ENCODE data around the gene SIVA1. TPM values are rescaled to one million over a fixed set of nuclear protein-coding genes. Genes with fewer than 3 reads are reported as not detected.

The SIVA1 gene
- total and polyA plus RNA-seq, 9 of the 15 experiments (the other 6 are each of a cell fraction or from before 2014, with no cell fraction given) = 4.2 to 186 (median 54.2) TPM

- no peak for TF ChIP-seq CHAMP1 (IDR thresholded peaks at IDR 0.05)
- TF ChIP-seq HDAC8 (tag; IDR thresholded peaks at IDR 0.05) = no peak
- TF ChIP-seq PCBP2 (IDR thresholded peaks at IDR 0.05; ENCODE audit: low read depth, low read length, poor library complexity, severe bottlenecking) = no peak
- TF ChIP-seq PREB (CRISPR knock-in tag; IDR thresholded peaks at IDR 0.05) = no peak
- TF ChIP-seq ZNF695 (CRISPR knock-in tag; IDR thresholded peaks at IDR 0.05) = no peak
- TF ChIP-seq C11orf30 (IDR thresholded peaks at IDR 0.05; ENCODE audit: low read depth) = peak; percentile 46; the same call in 1 of the 2 replicates
- TF ChIP-seq ZC3H11A (IDR thresholded peaks at IDR 0.05; ENCODE audit: low read depth, low read length) = no peak
- TF ChIP-seq TRIM28 (IDR thresholded peaks at IDR 0.05) = no peak
- 0 out of 2 replicates have a peak, but pooled peaks have one; percentile 23 for TF ChIP-seq SMARCA4 (IDR thresholded peaks at IDR 0.05)
- TF ChIP-seq POLR3A (IDR thresholded peaks at IDR 0.05; ENCODE audit: borderline replicate concordance, extremely low read depth, insufficient read depth, insufficient read length) = no peak
- peak; percentile 78 for TF ChIP-seq NFE2 (IDR thresholded peaks at IDR 0.05; ENCODE audit: low read depth)
- TF ChIP-seq FOS (IDR thresholded peaks at IDR 0.05; ENCODE audit: extremely low read depth, insufficient read length) = no peak
- TF ChIP-seq E2F8 (IDR thresholded peaks at IDR 0.05; ENCODE audit: low read depth, partially characterized antibody) = no peak
- TF ChIP-seq SMARCC2 (IDR thresholded peaks at IDR 0.05; ENCODE audit: low read depth) = no peak
- no peak for TF ChIP-seq ETS1 (conservative IDR thresholded peaks at IDR 0.05; ENCODE audit: control insufficient read depth, low read depth, low read length)
- TF ChIP-seq HES1 (IDR thresholded peaks at IDR 0.05; ENCODE audit: low read depth) = no peak
- no peak for TF ChIP-seq POLR2B (IDR thresholded peaks at IDR 0.05; ENCODE audit: low read depth, partially characterized antibody)
- TF ChIP-seq TGIF2 (CRISPR knock-in tag; IDR thresholded peaks at IDR 0.05) = no peak
- no peak for TF ChIP-seq NFATC3 (IDR thresholded peaks at IDR 0.05)
- peak in 1 of 2 experiments; percentile 41; a peak in 1 of 4 replicates for TF ChIP-seq MAZ (CRISPR knock-in tag; conservative IDR thresholded peaks at IDR 0.05 in 1 of 2, IDR thresholded peaks at IDR 0.05 in 1 of 2)
- no peak for TF ChIP-seq PHF21A (IDR thresholded peaks at IDR 0.05; ENCODE audit: borderline replicate concordance, low read depth)
- TF ChIP-seq STAT5B (CRISPR knock-in tag; IDR thresholded peaks at IDR 0.05) = no peak
- no peak for TF ChIP-seq ZNF41 (CRISPR knock-in tag; conservative IDR thresholded peaks at IDR 0.05)
Observed at GRCh38 chr14:104805326-104805678, 52.4 kb downstream of the SIVA1 start (continued).

Measured in K562 (cell line).